Endothelial cell of umbilical vein (primary cell): ENCODE measurements around the gene TMCO6. TPM values are rescaled to one million over a fixed set of nuclear protein-coding genes. Genes with fewer than 3 reads are reported as not detected.

ENCODE experiments used
- BruUV-seq: library from RNA; stranded (reverse); fragments of 400-500 nt; replicated peaks from 2 replicates; lab custom pipeline; 2021; lab: Mats Ljungman, UMichigan
- CTCF ChIA-PET: fragments of 300-600, 350-600 bp; sonication (Branson Sonifier 250); formaldehyde crosslinking; loops from one replicate; lab custom pipeline; 2021; ENCODE audit warnings: antibody characterized with exemption, inconsistent platforms; lab: Charles Lee
- POLR2A ChIA-PET: fragments of 300-600, 350-600 bp; sonication (Branson Sonifier 250); formaldehyde crosslinking; loops from one replicate; lab custom pipeline; 2021; ENCODE audit warnings: antibody characterized with exemption, inconsistent platforms; lab: Charles Lee
- DNase-seq: peaks from one replicate; pipeline ENCODE4 v3.0.0-alpha.2; 2011; ENCODE audit warnings: low read depth, low spot score
- FAIRE-seq: peaks from 2 replicates; lab custom pipeline; 2011; peaks lifted over from hg19 to GRCh38; lab: Jason Lieb, UNC
- H2AFZ ChIP-seq: 2 replicates; pipeline ENCODE4 v1.6.0; 2012; ENCODE audit warnings: low read depth, low read length, control low read depth, inconsistent platforms
- H3K27ac ChIP-seq: 2 replicates; pipeline ENCODE4 v1.5.1; 2011; ENCODE audit warnings: low read depth, mild to moderate bottlenecking, control low read depth, low read length, moderate library complexity; ENCODE audit not compliant: insufficient read depth
- H3K27me3 ChIP-seq, 2 experiments: 2 replicates each; pipeline versions ENCODE4 v1.6.0 to v1.6.1; 2011; ENCODE audit warnings: low read length in 2 of 2, mixed read lengths in 1 of 2; ENCODE audit not compliant: control insufficient read depth in 2 of 2, insufficient read depth in 2 of 2
- H3K36me3 ChIP-seq, 2 experiments: 2 replicates in 1 of 2; 3 replicates in 1 of 2; pipeline ENCODE4 v1.5.1; 2011; ENCODE audit warnings: low read length in 2 of 2, mild to moderate bottlenecking in 1 of 2, moderate library complexity in 1 of 2; ENCODE audit not compliant: control insufficient read depth in 2 of 2, insufficient read depth in 2 of 2; ENCODE audit errors: extremely low read depth in 1 of 2
- H3K4me1 ChIP-seq: 3 replicates; pipeline ENCODE4 v1.5.1; 2011; ENCODE audit warnings: mild to moderate bottlenecking, low read length; ENCODE audit not compliant: control insufficient read depth, insufficient read depth; ENCODE audit errors: extremely low read depth
- H3K4me2 ChIP-seq: 2 replicates; pipeline ENCODE4 v1.6.1; 2011; ENCODE audit warnings: low read length, control low read depth, mixed read lengths; ENCODE audit not compliant: insufficient read depth
- H3K4me3 ChIP-seq, 3 experiments: fragments of 200-600 bp in 1 of 3; sonication (generic), shearing (Covaris generic) in 1 of 3; replicated peaks in 1 of 3; 2 replicates each; pipeline ENCODE4 v1.5.1; 2011 to 2016; ENCODE audit warnings: control low read depth in 3 of 3, low read length in 3 of 3, mild to moderate bottlenecking in 2 of 3, inconsistent platforms in 1 of 3, low read depth in 1 of 3, moderate library complexity in 1 of 3; ENCODE audit not compliant: insufficient read depth in 1 of 3
- H3K79me2 ChIP-seq: 2 replicates; pipeline ENCODE4 v1.6.0; 2012; ENCODE audit warnings: low read length, inconsistent platforms; ENCODE audit not compliant: control insufficient read depth, insufficient read depth
- H3K9ac ChIP-seq: replicated peaks from 2 replicates; pipeline ENCODE3; 2011; ENCODE audit warnings: low read length, control low read depth; ENCODE audit not compliant: insufficient read depth; ENCODE audit errors: extremely low read depth
- H3K9me1 ChIP-seq: replicated peaks from 3 replicates; pipeline ENCODE4 v1.6.0; 2011; ENCODE audit warnings: mild to moderate bottlenecking, low read length; ENCODE audit not compliant: control insufficient read depth, insufficient read depth; ENCODE audit errors: extremely low read depth
- H3K9me3 ChIP-seq: replicated peaks from 2 replicates; pipeline ENCODE4 v1.5.1; 2012; ENCODE audit warnings: low read length, inconsistent platforms; ENCODE audit not compliant: control insufficient read depth, insufficient read depth
- H4K20me1 ChIP-seq: replicated peaks from 2 replicates; pipeline ENCODE3; 2011; ENCODE audit warnings: mild to moderate bottlenecking, low read length; ENCODE audit not compliant: control insufficient read depth, insufficient read depth; ENCODE audit errors: extremely low read depth
- CTCF ChIP-seq, 2 donors: IDR thresholded peaks; 1 replicate in 1 of 2; 2 replicates in 1 of 2; pipeline ENCODE4 v1.5.1; 2011; ENCODE audit warnings: low read length in 2 of 2, mild to moderate bottlenecking in 2 of 2, moderate library complexity in 2 of 2, control low read depth in 1 of 2, inconsistent platforms in 1 of 2, low read depth in 1 of 2; ENCODE audit not compliant: insufficient read depth in 1 of 2; ENCODE audit errors: extremely low read depth in 1 of 2
- EZH2 ChIP-seq: IDR thresholded peaks from 2 replicates; pipeline ENCODE4 v1.6.1; 2012; ENCODE audit warnings: borderline replicate concordance, low read depth, mild to moderate bottlenecking, moderate library complexity, low read length, inconsistent platforms; ENCODE audit not compliant: severe bottlenecking
- FOS ChIP-seq: IDR thresholded peaks from 2 replicates; pipeline ENCODE4 v1.6.1; 2011; ENCODE audit warnings: mild to moderate bottlenecking, low read length, moderate library complexity, borderline replicate concordance; ENCODE audit not compliant: insufficient read depth
- GATA2 ChIP-seq: IDR thresholded peaks from 2 replicates; pipeline ENCODE4 v1.7.0; 2011; ENCODE audit warnings: low read depth, mild to moderate bottlenecking, moderate library complexity, mixed read lengths, low read length; ENCODE audit not compliant: insufficient read length, insufficient read depth
- JUN ChIP-seq: IDR thresholded peaks from 2 replicates; pipeline ENCODE4 v1.6.1; 2011; ENCODE audit warnings: borderline replicate concordance, low read depth; ENCODE audit not compliant: insufficient read length, insufficient read depth
- MYC ChIP-seq: IDR thresholded peaks from one replicate; pipeline ENCODE4 v1.6.1; 2011; ENCODE audit warnings: mild to moderate bottlenecking, low read depth, low read length
- POLR2A ChIP-seq: IDR thresholded peaks from 2 replicates; pipeline ENCODE4 v1.6.1; 2012; ENCODE audit warnings: low read depth, mild to moderate bottlenecking, control low read depth, low read length
- POLR2AphosphoS5 ChIP-seq: IDR thresholded peaks from 2 replicates; pipeline ENCODE4 v1.6.1; 2012; ENCODE audit warnings: low read depth, mild to moderate bottlenecking, control low read depth, low read length, moderate library complexity; ENCODE audit not compliant: insufficient read depth
- dilution Hi-C: fragments of 300-500 bp; cut with MboI; formaldehyde crosslinking; loops from one replicate; pipeline ENCODE4 v1.15.0; 2019; ENCODE audit warnings: low sequenced_read_pairs; ENCODE audit not compliant: extremely low pct_ligation_motif_present
- intact Hi-C: fragments of 100-400 bp; cut with micrococcal nuclease; formaldehyde crosslinking; loops from one replicate; pipeline ENCODE4 v1.10.0; 2022
- polyA plus RNA-seq, 4 experiments: library from polyadenylated mRNA; depleted of rRNA in 3 of 4; stranded (reverse) in 3 of 4; unstranded in 1 of 4; fragments of >200 nt; gene quantifications; 2 replicates each; pipeline versions ENCODE4 v1.2.1 to v1.2.3, GENCODE V29; 2011 to 2012; ENCODE audit warnings: missing spikeins in 1 of 4
- total RNA-seq: library from RNA; stranded (reverse); gene quantifications from 2 replicates; pipeline ENCODE4 v1.2.3, GENCODE V29; 2021
- TF ChIP-seq, protein P1 (sequence below): IDR thresholded peaks from 2 replicates; pipeline ENCODE4 v1.6.1; 2011; ENCODE audit not compliant: insufficient read depth, insufficient read length

TMCO6 gene
- total and polyA plus RNA-seq, 2 donors (not counting 3 experiments of a cell fraction or from before 2014, with no cell fraction given), result 22.0 to 23.7 TPM

- Histone ChIP-seq H3K27me3 (no peaks in the 10 kb centered on the region), H3K9me3 (no peaks in the 10 kb centered on the region), H3K4me3 (no peak overlapping the region), H3K4me2 (peak overlapping the region; percentile 49), H3K36me3 (no peaks in the 10 kb centered on the region), H3K27ac (peak overlapping the region; percentile 15), H3K79me2 (no peaks in the 10 kb centered on the region), H2AFZ (peak overlapping the region; percentile 76), H3K4me1 (peaks cover 23% of the 10 kb centered on the region), H3K9ac (no peak overlapping the region), H3K9me1 (no peaks in the 10 kb centered on the region), H4K20me1 (no peaks in the 10 kb centered on the region)
- ChIA-PET POLR2A (no interaction called here), CTCF (interaction anchor here (0.6 kb wide), 1 partner anchor 14 kb away, joined by 3 read pairs; no protein-coding TSS in a partner anchor)
- intact Hi-C loops (loop anchor here (2.0 kb wide), 2 partner anchors 20 to 26 kb away; no protein-coding TSS in a partner anchor), dilution Hi-C loops (no loop called here)
- TF ChIP-seq FOS (no peak), MYC (no peak), CTCF (IDR thresholded peaks at IDR 0.05; ENCODE audit: extremely low read depth in 1 of 2, insufficient read depth in 1 of 2, low read depth in 1 of 2, low read length in 2 of 2) (no peak), EZH2 (no peak), POLR2A (no peak), JUN (no peak), GATA2 (no peak), POLR2AphosphoS5 (no peak)
- TF ChIP-seq, protein P1, sequence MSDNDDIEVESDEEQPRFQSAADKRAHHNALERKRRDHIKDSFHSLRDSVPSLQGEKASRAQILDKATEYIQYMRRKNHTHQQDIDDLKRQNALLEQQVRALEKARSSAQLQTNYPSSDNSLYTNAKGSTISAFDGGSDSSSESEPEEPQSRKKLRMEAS, result no peak
- FAIRE-seq (no peak), DNase-seq (no peak)
- no TSS peak for BruUV-seq
Observed at GRCh38 chr5:140608722-140609121, 30.5 kb upstream of the TMCO6 start.
